NCI-H2029 treated with DMSO at 0.1 percent for 48 hours (cell line): ENCODE measurements around the gene FRMPD2.

ENCODE experiments used
- DNase-seq: peaks from one replicate; lab custom pipeline; 2025; lab: John Stamatoyannopoulos, UW

Gene FRMPD2, protein sequence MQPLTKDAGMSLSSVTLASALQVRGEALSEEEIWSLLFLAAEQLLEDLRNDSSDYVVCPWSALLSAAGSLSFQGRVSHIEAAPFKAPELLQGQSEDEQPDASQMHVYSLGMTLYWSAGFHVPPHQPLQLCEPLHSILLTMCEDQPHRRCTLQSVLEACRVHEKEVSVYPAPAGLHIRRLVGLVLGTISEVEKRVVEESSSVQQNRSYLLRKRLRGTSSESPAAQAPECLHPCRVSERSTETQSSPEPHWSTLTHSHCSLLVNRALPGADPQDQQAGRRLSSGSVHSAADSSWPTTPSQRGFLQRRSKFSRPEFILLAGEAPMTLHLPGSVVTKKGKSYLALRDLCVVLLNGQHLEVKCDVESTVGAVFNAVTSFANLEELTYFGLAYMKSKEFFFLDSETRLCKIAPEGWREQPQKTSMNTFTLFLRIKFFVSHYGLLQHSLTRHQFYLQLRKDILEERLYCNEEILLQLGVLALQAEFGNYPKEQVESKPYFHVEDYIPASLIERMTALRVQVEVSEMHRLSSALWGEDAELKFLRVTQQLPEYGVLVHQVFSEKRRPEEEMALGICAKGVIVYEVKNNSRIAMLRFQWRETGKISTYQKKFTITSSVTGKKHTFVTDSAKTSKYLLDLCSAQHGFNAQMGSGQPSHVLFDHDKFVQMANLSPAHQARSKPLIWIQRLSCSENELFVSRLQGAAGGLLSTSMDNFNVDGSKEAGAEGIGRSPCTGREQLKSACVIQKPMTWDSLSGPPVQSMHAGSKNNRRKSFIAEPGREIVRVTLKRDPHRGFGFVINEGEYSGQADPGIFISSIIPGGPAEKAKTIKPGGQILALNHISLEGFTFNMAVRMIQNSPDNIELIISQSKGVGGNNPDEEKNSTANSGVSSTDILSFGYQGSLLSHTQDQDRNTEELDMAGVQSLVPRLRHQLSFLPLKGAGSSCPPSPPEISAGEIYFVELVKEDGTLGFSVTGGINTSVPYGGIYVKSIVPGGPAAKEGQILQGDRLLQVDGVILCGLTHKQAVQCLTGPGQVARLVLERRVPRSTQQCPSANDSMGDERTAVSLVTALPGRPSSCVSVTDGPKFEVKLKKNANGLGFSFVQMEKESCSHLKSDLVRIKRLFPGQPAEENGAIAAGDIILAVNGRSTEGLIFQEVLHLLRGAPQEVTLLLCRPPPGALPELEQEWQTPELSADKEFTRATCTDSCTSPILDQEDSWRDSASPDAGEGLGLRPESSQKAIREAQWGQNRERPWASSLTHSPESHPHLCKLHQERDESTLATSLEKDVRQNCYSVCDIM (N-terminal part only)

GRCh38 chr10:48274636-48275035 is at the start of gene FRMPD2:
Gene FRMPD2, minus strand, starts transcription at chr10:48274696. Its CDS starts 129 bp downstream, at chr10:48274567.
- peak; percentile 26 for DNase-seq

DNA sequence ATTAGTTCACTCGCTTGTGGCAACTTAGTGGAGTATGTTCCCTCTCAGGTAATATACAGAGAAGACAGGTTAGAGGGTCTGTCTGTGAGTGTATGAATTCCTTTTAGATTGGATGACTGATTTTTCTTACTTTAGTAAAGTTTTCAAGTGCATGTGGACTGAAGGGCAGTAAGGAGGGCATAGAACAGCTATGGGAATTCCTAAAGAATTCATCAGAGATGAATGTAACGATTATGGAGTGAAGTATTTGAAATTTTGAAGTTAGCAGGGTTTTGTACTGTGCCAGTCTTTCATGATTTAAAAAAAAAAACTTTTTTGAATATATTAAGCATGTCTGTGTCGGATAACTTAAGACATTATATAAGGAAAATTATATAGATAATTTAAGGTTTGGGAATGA is 47.5 kb upstream of the FRMPD2 start:
- DNase-seq: no peak

- no peak for DNase-seq
Measured at GRCh38 chr10:48317321-48317990, 43.0 kb upstream of the FRMPD2 start.

GRCh38 chr10:48316236-48316635 is 41.7 kb upstream of the FRMPD2 start:
- DNase-seq: no peak

- no peak for DNase-seq
Measured at GRCh38 chr10:48314107-48314506, 39.6 kb upstream of the FRMPD2 start.

DNA sequence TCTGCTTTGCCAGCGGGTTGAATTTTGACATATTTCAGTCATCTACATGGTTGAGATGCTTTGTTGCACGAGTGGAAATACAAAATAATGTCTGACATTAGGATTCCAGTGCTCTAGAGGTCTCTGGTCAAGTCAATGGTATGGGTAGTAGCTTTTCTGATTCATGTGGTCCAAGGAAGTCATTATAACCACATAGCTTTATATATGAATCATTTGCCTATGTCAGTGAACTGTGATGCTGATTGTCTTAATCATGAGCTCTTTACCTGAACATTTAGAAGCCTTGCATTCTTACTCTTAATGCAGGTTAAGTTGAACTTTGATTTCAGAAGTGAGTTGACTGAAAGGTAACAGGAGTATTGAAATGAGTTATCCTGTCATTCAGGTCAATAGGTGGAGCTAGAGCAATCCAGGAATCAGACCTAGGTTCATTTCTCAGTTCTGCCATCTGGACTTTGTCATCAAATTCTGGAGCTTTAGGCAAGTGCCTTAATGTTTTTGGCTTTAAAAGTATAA is 35.3 kb upstream of the FRMPD2 start:
- DNase-seq: no peak

DNA sequence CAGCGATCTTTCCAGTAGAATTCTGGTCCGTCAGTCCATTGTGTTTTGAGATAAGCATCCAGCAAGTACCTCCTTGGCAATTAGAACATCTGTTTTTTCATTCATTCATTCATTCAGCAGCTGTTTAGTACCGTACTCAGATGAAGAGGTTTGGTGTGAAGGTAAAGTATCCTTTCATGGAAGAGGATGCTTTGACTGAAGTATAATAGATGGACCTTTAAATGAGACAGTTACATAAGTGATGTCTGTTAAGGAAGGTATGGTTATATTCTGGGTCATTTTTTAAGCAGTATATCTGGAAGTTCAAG is 33.2 kb upstream of the FRMPD2 start:
- DNase-seq: no peak

DNA sequence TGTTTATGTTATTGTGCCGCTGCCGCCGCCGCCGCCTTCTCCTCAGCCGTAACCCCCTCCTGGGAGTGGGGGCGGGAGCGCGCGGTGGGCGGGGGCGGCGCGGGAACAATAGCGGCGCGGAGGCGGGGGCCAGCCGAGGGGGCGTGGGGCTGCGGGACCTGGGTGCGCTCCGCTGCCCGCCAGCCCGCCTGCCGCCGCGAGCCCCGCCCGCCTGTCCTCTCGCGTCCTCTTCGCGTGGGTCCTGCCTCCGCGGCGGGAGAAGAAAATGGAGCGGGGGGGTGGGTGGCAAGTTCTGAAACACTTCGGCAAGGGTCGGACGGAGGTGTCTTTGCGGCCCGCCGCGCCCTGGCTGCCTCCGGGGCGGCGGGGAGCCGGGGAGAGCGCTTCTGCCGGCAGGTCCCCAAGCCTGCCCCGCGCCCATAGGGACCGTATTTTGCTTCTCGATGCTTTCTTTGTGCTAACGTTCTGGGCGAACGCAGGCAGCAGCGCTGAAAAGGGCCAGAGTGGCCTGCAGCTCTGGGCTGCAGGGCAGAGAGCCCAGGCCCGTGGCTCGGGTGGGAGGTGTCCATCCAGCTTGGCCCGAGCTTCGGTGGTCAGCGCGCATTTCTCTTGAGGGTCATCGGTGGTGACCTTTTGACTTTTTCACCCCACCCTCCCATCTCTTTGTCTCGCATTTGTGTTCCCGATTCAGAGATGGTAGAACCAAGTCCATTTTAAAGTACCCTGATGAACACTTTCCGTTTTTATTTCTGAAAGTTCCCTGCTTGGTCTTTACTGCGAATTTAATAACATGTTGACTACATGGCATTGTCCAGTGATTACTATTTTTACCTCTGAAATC is 32.6 kb upstream of the FRMPD2 start:
- DNase-seq: no peak

DNA sequence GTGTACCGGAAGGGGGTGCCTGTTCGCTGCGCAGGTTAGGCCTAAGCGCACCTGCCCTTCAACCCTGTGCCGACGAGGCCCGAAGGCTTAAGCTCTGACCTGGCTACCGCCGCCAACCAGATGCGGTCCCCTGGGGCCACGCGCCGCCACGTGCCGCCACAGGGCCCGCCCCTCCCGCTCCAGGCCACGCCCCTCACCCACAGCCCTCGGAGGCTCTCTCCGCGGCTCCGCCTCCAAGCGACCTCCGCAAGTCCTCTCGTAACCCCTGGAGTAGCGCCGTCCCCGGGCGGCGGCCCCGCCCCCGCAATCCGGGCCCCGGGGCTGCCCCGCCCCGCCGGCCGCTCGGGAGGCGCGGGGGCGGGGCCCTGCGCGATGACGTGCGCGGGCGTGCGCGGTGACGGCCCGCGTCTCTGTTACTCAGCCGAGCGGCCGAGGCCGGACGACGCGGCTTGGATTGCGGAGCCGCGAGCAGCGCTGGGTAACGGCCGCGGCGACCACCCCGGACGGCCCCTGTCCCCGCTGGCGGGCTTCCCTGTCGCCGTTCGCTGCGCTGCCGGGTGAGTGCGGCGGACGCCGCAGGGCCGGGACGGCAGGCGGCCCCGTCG is 31.9 kb upstream of the FRMPD2 start, which contains the start of gene MAPK8:
MAPK8 (plus strand) TSS at position 413 of the 605 bp plus-strand sequence. CDS start 94,984 bp downstream, outside the sequence.
- peak; percentile 26 for DNase-seq

- DNase-seq: no peak
Measured at GRCh38 chr10:48305905-48306264, 31.4 kb upstream of the FRMPD2 start.

GRCh38 chr10:48302515-48303476 is 28.3 kb upstream of the FRMPD2 start:
- DNase-seq: no peak

GRCh38 chr10:48300556-48300955 is 26.1 kb upstream of the FRMPD2 start:
- DNase-seq: no peak

DNA sequence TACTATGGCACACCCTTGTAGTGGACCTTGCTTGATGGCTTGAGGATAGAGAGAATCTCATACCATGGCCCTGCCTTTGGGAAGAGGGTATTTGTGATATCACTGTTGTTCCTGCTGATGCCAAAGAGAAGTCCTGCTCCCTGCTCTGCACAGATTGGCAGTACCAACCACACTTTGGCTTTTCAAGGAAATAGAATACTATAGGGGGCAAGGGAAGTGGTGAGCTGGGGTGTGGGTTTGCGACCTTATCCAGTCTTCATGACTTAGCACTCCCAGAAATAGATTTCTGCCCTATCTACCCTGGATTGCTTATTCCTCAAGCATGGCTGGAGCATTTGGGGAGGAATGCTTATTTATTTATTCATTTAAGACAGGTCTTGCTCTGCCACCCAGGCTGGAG is 25.2 kb upstream of the FRMPD2 start:
- no peak for DNase-seq

- DNase-seq: no peak
Measured at GRCh38 chr10:48299066-48299465, 24.6 kb upstream of the FRMPD2 start.

GRCh38 chr10:48296576-48297098 is 22.1 kb upstream of the FRMPD2 start:
- DNase-seq: no peak

- DNase-seq: no peak
Measured at GRCh38 chr10:48294431-48294830, 19.9 kb upstream of the FRMPD2 start.

- DNase-seq: no peak
Measured at GRCh38 chr10:48292616-48293015, 18.1 kb upstream of the FRMPD2 start.

DNA sequence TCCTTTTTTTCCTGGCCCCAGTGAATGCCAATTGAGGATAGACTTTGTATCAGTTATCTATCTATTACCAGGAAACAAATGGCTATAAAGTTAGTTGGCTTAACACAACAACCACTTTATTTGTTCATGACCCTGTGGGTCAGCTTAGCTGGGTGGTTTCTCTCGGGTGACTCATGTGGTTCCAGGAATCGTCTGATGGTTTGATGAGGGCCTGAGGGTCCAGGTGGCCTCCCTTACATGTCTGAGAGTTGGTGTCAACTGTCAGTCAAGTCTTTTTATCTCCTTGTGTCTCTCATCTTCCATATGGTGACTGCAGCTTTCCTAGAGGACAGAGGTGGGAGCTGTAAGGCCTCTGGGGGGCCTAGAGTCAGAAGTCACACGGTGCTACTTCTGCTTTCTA is 16.7 kb upstream of the FRMPD2 start:
- no peak for DNase-seq

DNA sequence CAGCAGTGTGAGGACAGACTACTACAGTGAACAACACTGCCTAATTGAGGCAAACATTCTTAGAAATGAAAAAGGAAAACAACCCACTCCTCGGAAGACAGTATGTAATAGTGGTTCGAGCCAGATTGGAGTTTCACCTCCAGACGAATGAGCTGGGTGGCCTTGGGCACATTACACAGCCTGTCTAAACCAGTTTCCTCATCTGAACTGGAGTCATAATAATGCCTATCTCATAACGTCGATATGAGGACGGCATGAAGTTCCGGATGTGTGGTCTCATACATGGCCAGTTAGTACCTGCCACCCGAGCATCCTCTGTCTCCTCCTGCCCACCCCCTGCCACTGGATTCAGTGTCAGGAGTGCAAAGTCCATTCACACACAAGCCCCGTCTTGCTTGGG is 15.8 kb upstream of the FRMPD2 start:
- no peak for DNase-seq
